ENCODE measurements around the gene OXCT1.
"Not testable (repeated sequence)": the region's sequence is repeated elsewhere in the genome, so short reads cannot be mapped to it uniquely, and the experiment has no call there.

OXCT1 gene

GRCh38 chr5:41770799-41771198 is 99.4 kb downstream of the OXCT1 start:
- DNase-seq = no peak

GRCh38 chr5:41768692-41769091 is 101.5 kb downstream of the OXCT1 start:
- DNase-seq = no peak

- DNase-seq = no peak
Measured at GRCh38 chr5:41764650-41765049, 105.6 kb downstream of the OXCT1 start.

GRCh38 chr5:41763574-41763973 is 106.7 kb downstream of the OXCT1 start:
- no peak for DNase-seq

- DNase-seq = no peak
Measured at GRCh38 chr5:41763081-41763480, 107.1 kb downstream of the OXCT1 start.

GRCh38 chr5:41762426-41762825 is 107.8 kb downstream of the OXCT1 start:
- DNase-seq = no peak

- DNase-seq = no peak
Measured at GRCh38 chr5:41761663-41762062, 108.6 kb downstream of the OXCT1 start.

GRCh38 chr5:41755705-41756104 is 114.5 kb downstream of the OXCT1 start:
- DNase-seq = no peak

- no peak for DNase-seq
Measured at GRCh38 chr5:41754857-41755256, 115.4 kb downstream of the OXCT1 start.

GRCh38 chr5:41751867-41752266 is 118.4 kb downstream of the OXCT1 start:
- no peak for DNase-seq

GRCh38 chr5:41748631-41749030 is 121.6 kb downstream of the OXCT1 start:
- DNase-seq = no peak

GRCh38 chr5:41747708-41748107 is 122.5 kb downstream of the OXCT1 start:
- DNase-seq = no peak

- DNase-seq = no peak
Measured at GRCh38 chr5:41747301-41747700, 122.9 kb downstream of the OXCT1 start.

- not testable (repeated sequence) for DNase-seq
Measured at GRCh38 chr5:41742608-41743007, 127.6 kb downstream of the OXCT1 start.

- no peak for DNase-seq
Measured at GRCh38 chr5:41738710-41739354, 131.4 kb downstream of the OXCT1 start.

GRCh38 chr5:41736641-41737040 is 133.6 kb downstream of the OXCT1 start:
- DNase-seq = no peak

GRCh38 chr5:41735213-41735612 is 135.0 kb downstream of the OXCT1 start:
- no peak for DNase-seq

GRCh38 chr5:41729381-41729780 is 140.8 kb downstream of the OXCT1 start:
- DNase-seq = not testable (repeated sequence)

GRCh38 chr5:41728281-41728680 is 141.9 kb downstream of the OXCT1 start:
- no peak for DNase-seq

- DNase-seq = no peak
Measured at GRCh38 chr5:41722359-41722950, 147.8 kb downstream of the OXCT1 start.

- no peak for DNase-seq
Measured at GRCh38 chr5:41721516-41721915, 148.7 kb downstream of the OXCT1 start.

GRCh38 chr5:41716382-41716781 is 153.8 kb downstream of the OXCT1 start:
- no peak for DNase-seq

- not testable (repeated sequence) for DNase-seq
Measured at GRCh38 chr5:41714446-41714845, 155.8 kb downstream of the OXCT1 start.

- DNase-seq = no peak
Measured at GRCh38 chr5:41708604-41708940, 161.7 kb downstream of the OXCT1 start.
